Measurements from ENCODE around the gene ADPRH. TPM values are rescaled to one million over a fixed set of nuclear protein-coding genes. Genes with fewer than 3 reads are reported as not detected.

ADPRH gene
- polyA plus RNA-seq, 2 of the 4 experiments (the other 2 are of a cell fraction), result 3.7 to 3.8 TPM

DNA sequence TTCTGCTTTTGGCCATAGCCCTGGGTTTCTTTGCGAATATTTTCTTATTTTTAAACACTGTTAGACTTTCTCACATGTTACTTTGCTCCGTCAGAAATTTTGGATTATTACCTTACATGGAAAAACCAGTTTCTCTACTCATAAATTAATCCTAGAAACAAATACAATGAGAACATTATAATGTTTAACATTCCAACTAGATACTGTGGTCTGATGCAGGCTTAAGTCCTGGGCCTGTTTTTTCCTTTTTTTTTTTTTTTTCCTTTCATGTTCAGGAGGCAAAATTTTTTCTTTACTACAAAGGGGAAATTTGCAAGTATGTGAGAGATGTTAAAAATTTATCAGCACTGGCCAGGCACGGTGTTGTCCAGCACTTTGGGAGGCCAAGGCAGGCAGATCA, 52.2 kb downstream of the ADPRH start:
- ChIA-PET POLR2A (interaction anchor here (0.6 kb wide), 1 partner anchor 133 kb away, joined by 3 read pairs; the partner anchor contains the start of gene TIMMDC1), CTCF (no interaction called here)
- H3K4me1 ChIP-seq, result peaks cover 11% of the 10 kb centered on the region; the same call in 2 of the 3 replicates
- no peak overlapping the region for H3K4me3 ChIP-seq
- TF ChIP-seq FOXS1 (CRISPR knock-in tag; IDR thresholded peaks at IDR 0.05) (no peak), HOXB13 (CRISPR knock-in tag; IDR thresholded peaks at IDR 0.05; ENCODE audit: low read depth) (no peak), ATOH8 (CRISPR knock-in tag; IDR thresholded peaks at IDR 0.05; ENCODE audit: low read depth) (no peak), PHF8 (IDR thresholded peaks at IDR 0.05; ENCODE audit: borderline replicate concordance, low read depth) (no peak)
- WGBS (ENCODE audit: missing lambda C conversion rate), result 66% methylated on average over 3 of the region's 3 CpGs
- ATAC-seq (no peak), DNase-seq (ENCODE audit: low read depth in 1 of 2, low spot score in 1 of 2) (no peak), FAIRE-seq (no peak)
- H3K27ac ChIP-seq, result no peak overlapping the region
- no peak overlapping the region for H3K4me2 ChIP-seq
- H3K9me3 ChIP-seq, result no peaks in the 10 kb centered on the region

- no peak overlapping the region for H3K27ac ChIP-seq
- ATAC-seq, result no peak
- no peak for TF ChIP-seq NR3C1 (IDR thresholded peaks at IDR 0.05)
- TF ChIP-seq, protein P1, sequence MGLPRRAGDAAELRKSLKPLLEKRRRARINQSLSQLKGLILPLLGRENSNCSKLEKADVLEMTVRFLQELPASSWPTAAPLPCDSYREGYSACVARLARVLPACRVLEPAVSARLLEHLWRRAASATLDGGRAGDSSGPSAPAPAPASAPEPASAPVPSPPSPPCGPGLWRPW (IDR thresholded peaks at IDR 0.05), result no peak
- TF ChIP-seq, protein P2, sequence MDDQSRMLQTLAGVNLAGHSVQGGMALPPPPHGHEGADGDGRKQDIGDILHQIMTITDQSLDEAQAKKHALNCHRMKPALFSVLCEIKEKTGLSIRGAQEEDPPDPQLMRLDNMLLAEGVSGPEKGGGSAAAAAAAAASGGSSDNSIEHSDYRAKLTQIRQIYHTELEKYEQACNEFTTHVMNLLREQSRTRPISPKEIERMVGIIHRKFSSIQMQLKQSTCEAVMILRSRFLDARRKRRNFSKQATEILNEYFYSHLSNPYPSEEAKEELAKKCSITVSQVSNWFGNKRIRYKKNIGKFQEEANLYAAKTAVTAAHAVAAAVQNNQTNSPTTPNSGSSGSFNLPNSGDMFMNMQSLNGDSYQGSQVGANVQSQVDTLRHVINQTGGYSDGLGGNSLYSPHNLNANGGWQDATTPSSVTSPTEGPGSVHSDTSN (IDR thresholded peaks at IDR 0.05), result no peak
- no peak for TF ChIP-seq HOXB5 (CRISPR knock-in tag; IDR thresholded peaks at IDR 0.05)
- TF ChIP-seq ATOH8 (CRISPR knock-in tag; IDR thresholded peaks at IDR 0.05; ENCODE audit: low read depth), result no peak
- no peak for TF ChIP-seq KDM1A (IDR thresholded peaks at IDR 0.05; ENCODE audit: low read depth)
- TF ChIP-seq HOXA7 (CRISPR knock-in tag; IDR thresholded peaks at IDR 0.05), result no peak
- TF ChIP-seq, protein P3, sequence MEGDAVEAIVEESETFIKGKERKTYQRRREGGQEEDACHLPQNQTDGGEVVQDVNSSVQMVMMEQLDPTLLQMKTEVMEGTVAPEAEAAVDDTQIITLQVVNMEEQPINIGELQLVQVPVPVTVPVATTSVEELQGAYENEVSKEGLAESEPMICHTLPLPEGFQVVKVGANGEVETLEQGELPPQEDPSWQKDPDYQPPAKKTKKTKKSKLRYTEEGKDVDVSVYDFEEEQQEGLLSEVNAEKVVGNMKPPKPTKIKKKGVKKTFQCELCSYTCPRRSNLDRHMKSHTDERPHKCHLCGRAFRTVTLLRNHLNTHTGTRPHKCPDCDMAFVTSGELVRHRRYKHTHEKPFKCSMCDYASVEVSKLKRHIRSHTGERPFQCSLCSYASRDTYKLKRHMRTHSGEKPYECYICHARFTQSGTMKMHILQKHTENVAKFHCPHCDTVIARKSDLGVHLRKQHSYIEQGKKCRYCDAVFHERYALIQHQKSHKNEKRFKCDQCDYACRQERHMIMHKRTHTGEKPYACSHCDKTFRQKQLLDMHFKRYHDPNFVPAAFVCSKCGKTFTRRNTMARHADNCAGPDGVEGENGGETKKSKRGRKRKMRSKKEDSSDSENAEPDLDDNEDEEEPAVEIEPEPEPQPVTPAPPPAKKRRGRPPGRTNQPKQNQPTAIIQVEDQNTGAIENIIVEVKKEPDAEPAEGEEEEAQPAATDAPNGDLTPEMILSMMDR (IDR thresholded peaks at IDR 0.05), result no peak
- H3K9me3 ChIP-seq, result no peaks in the 10 kb centered on the region
- DNase-seq (ENCODE audit: low read depth in 1 of 2, low spot score in 1 of 2), result no peak
- ChIA-PET CTCF (interaction anchor here (0.6 kb wide), 1 partner anchor 20 kb away, joined by 4 read pairs; no protein-coding TSS in a partner anchor), POLR2A (no interaction called here)
- H3K4me2 ChIP-seq, result no peak overlapping the region
- peaks cover 16% of the 10 kb centered on the region; the same call in 2 of the 3 replicates for H3K4me1 ChIP-seq
- H3K4me3 ChIP-seq, result no peak overlapping the region
- 67% methylated on average over 4 of the region's 4 CpGs for WGBS (ENCODE audit: missing lambda C conversion rate)
- FAIRE-seq, result no peak
Measured at GRCh38 chr3:119632216-119632615, 52.9 kb downstream of the ADPRH start.

GRCh38 chr3:119632829-119633228, 53.5 kb downstream of the ADPRH start:
- Histone ChIP-seq H3K9me3 (no peaks in the 10 kb centered on the region), H3K4me1 (peaks cover 22% of the 10 kb centered on the region), H3K27ac (no peak overlapping the region), H3K4me2 (no peak overlapping the region), H3K4me3 (no peak overlapping the region)
- no peak for ATAC-seq
- no peak for FAIRE-seq
- 47% methylated on average over 4 of the region's 4 CpGs for WGBS (ENCODE audit: missing lambda C conversion rate)
- no peak for DNase-seq (ENCODE audit: low read depth in 1 of 2, low spot score in 1 of 2)
- CTCF ChIA-PET, result no interaction called here
- TF ChIP-seq ATOH8 (CRISPR knock-in tag; IDR thresholded peaks at IDR 0.05; ENCODE audit: low read depth), result no peak
- no peak for TF ChIP-seq MAZ (IDR thresholded peaks at IDR 0.05; ENCODE audit: borderline replicate concordance, low read depth, low read length)
- no peak for TF ChIP-seq CBX8 (IDR thresholded peaks at IDR 0.05)
- TF ChIP-seq JUN (IDR thresholded peaks at IDR 0.05), result no peak
- TF ChIP-seq RFX5 (IDR thresholded peaks at IDR 0.05), result no peak
- TF ChIP-seq, protein P2 (IDR thresholded peaks at IDR 0.05), result no peak
- no peak for TF ChIP-seq SMC3 (IDR thresholded peaks at IDR 0.05)
- no peak for TF ChIP-seq USF2 (IDR thresholded peaks at IDR 0.05)
- TF ChIP-seq HOXA7 (CRISPR knock-in tag; IDR thresholded peaks at IDR 0.05), result no peak
- TF ChIP-seq MYC (IDR thresholded peaks at IDR 0.05; ENCODE audit: borderline replicate concordance, low read length), result no peak
- TF ChIP-seq RNF2 (IDR thresholded peaks at IDR 0.05; ENCODE audit: borderline replicate concordance, low read depth), result no peak
- TF ChIP-seq ZFP36 (IDR thresholded peaks at IDR 0.05; ENCODE audit: borderline replicate concordance, partially characterized antibody), result no peak
- TF ChIP-seq ESRRA (IDR thresholded peaks at IDR 0.05; ENCODE audit: borderline replicate concordance, low read length), result no peak
- no peak for TF ChIP-seq HOXB13 (CRISPR knock-in tag; IDR thresholded peaks at IDR 0.05; ENCODE audit: low read depth)
- POLR2A ChIA-PET, result no interaction called here

All from A549 (cell line).